Cardiac septum (tissue), 1 donor: ENCODE results near the gene ZBTB39. TPM values are rescaled to one million over a fixed set of nuclear protein-coding genes. Genes with fewer than 3 reads are reported as not detected.
"Not testable (repeated sequence)": the region's sequence is repeated elsewhere in the genome, so short reads cannot be mapped to it uniquely, and the experiment has no call there.

Experiments
- DNase-seq: peaks from one replicate; pipeline ENCODE4 v3.0.0-alpha.2; 2020; ENCODE audit warnings: low spot score
- intact Hi-C: fragments of 100-400 bp; cut with DNase I; formaldehyde crosslinking; loops from one replicate; pipeline ENCODE4 v1.14.0; 2022
- long read RNA-seq: library from polyadenylated mRNA; unstranded; transcript quantifications from one replicate; pipeline ENCODE4 v2.0.0, GENCODE V29; 2021
- total RNA-seq: library from RNA; stranded (reverse); fragmentation: NEBNext Ultra II Directional; extraction: Animal tissue kit (Norgen Biotek cat#: 25700); gene quantifications from one replicate; pipeline ENCODE4 v1.2.1, GENCODE V29; 2021
- donor health status: DM: no; HTN: no; CAD: no.

The ZBTB39 gene, protein sequence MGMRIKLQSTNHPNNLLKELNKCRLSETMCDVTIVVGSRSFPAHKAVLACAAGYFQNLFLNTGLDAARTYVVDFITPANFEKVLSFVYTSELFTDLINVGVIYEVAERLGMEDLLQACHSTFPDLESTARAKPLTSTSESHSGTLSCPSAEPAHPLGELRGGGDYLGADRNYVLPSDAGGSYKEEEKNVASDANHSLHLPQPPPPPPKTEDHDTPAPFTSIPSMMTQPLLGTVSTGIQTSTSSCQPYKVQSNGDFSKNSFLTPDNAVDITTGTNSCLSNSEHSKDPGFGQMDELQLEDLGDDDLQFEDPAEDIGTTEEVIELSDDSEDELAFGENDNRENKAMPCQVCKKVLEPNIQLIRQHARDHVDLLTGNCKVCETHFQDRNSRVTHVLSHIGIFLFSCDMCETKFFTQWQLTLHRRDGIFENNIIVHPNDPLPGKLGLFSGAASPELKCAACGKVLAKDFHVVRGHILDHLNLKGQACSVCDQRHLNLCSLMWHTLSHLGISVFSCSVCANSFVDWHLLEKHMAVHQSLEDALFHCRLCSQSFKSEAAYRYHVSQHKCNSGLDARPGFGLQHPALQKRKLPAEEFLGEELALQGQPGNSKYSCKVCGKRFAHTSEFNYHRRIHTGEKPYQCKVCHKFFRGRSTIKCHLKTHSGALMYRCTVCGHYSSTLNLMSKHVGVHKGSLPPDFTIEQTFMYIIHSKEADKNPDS
- total RNA-seq, result 3.5 TPM
- long read RNA-seq, full-length matches to known transcripts, result 5 of 10 reads
- long read RNA-seq, partial matches to known transcripts, result 0 of 10 reads
- long read RNA-seq, other reads (novel, unspliced or antisense), result 5 of 10 reads

DNA sequence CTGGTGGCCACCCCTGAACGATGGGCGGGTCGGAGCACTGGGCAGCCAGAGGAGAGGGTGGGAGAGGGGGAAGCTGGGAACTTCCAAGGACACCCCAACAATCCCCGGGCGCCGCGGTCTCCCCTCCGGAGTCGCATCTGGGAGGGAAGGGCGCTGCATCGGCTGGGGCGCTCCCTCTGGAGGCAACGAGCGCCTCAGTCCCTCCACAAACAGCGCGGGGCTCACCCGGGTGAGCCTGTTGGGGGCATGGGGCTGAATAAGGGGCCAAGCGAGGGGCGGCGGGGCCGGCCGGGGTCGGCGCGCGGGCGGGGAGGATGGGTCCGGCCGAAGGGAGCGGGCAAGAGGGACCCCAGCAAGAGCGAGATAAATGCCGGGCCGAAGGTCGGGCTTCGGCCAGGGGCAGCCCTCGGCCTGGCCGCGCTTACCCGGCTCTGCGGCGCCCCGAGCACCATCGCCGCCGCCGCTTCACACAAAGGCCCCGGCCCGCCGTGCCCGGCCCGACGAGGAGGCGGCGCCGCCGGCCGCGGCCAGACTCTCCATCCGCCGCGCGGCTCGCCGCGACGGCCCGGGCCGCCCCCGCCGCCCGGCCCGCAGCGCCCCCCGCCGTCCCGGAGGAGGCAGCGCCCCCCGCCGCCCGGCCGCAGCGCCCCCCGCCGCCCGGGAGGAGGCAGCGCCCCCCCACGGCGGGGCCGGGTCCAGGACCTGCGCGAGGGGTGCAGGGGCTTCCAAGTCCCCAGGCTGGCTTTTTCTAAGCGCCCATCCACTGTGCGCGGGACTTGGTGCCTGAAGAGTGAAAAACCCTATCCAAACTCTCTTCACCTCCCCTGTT lies at the start of gene ZBTB39:
ZBTB39 (minus strand) TSS at position 567 of the 829 bp plus-strand sequence. CDS start 1,629 bp downstream, outside the sequence.
- no peak for DNase-seq
- intact Hi-C loops, result loop anchor here (5.0 kb wide), 2 partner anchors 106 to 249 kb away; partner anchors contain the start of gene STAT6

DNA sequence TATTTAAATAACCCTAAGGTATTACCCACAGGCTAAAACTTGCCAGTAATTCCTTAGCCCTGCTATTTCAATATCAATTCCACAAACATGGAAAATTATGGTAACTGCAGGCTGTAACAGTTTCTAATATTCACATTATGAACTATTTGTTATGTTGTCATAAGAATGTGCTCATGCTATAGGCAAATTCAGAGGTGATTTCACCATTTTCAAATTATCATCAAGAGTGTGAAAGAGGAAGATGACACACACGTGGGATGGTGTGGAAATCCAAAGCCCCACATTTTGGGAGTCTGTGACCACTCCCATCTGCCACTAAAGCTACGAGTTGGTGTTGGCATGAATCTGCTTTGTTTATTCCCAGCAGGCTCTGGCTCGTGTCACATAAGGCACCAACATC lies 49.5 kb upstream of the ZBTB39 start:
- intact Hi-C loops, result no loop called here

DNA sequence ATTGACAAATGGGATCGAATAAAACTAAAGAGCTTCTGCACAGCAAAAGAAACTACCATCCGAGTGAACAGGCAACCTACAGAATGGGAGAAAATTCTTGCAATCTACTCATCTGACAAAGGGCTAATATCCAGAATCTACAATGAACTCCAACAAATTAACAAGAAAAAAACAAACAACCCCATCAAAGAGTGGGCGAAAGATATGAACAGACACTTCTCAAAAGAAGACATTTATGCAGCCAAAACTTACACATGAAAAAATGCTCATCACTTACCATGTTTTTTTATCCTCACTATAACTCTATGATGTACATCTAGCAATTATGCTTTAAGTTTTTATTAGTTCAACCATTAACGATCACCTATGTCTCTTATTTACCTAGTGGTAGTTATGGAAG lies 47.6 kb upstream of the ZBTB39 start:
- DNase-seq, intact Hi-C loops: not testable (repeated sequence)

More for the DNA sequence above, 49.5 kb upstream of the ZBTB39 start:
- DNase-seq, result no peak

DNA sequence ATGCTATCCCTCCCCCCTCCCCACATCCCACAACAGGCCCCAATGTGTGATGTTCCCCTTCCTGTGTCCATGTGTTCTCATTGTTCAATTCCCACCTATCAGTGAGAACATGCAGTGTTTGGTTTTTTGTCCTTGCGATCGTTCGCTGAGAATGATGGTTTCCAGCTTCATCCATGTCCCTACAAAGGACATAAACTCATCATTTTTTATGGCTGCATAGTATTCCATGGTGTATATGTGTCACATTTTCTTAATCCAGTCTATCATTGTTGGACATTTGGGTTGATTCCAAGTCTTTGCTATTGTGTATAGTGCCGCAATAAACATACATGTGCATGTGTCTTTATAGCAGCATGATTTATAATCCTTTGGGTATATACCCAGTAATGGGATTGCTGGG lies 46.8 kb upstream of the ZBTB39 start:
- DNase-seq, intact Hi-C loops: not testable (repeated sequence)

DNA sequence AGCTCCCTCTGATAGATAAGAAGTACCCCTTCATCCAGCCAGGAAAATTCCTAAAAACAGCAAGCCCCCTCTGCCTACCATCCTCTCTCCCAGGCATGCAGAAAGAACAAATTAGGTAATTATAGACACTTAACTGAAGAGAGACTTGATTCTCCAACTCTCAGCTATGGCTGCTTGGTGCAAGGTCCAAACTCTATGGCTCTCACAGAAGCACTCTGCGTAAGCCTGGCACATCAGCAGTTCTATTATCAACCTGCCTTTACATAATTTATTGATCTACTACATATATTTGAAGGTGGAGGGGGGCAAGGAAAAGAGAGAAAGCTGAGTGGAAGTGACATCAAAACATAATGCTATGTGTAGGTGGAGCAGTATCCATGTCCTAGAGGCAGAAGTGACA lies 44.7 kb upstream of the ZBTB39 start:
- DNase-seq, result no peak
- intact Hi-C loops, result no loop called here

DNA sequence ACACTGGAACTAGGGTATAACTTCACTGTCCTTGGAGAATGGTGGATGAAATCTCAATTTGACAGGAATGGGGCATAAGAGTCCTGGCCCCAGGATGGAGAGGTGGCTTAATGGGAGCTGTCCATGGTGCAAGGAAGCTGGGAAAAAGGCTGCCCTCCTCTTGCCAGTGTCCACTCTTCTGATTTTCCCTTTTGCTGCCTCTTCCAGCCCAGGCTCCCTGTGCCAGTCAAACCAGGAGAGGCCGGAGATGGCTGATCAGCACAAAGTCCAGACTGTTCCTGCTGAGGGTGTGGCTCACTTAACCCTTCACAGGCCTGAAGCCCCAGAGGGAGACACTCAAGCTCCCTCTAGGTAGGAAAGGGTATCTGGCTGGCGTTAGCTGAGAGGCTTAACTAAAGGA lies 43.5 kb upstream of the ZBTB39 start, which contains the start of gene MYO1A:
MYO1A (minus strand) TSS at position 240 of the 400 bp plus-strand sequence. CDS start 1,806 bp downstream, outside the sequence.
- DNase-seq, result no peak
- intact Hi-C loops, result no loop called here

DNA sequence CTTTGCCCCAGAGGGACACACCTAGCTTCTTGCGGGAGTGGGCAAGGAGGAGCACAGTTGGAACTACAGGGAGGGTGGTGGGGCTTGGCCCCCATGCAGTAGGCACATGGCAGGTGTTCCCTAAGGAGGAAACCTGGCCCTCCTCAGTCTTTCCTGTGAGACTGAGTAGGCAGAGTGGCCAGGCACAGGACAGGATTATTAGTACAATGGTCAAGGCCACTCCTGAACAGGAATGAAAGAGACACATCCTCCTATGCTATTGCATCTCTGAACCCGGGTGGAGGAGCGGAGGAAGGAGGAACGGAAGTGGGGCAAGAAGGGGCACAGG lies 42.7 kb upstream of the ZBTB39 start:
- intact Hi-C loops, result no loop called here
- no peak for DNase-seq

DNA sequence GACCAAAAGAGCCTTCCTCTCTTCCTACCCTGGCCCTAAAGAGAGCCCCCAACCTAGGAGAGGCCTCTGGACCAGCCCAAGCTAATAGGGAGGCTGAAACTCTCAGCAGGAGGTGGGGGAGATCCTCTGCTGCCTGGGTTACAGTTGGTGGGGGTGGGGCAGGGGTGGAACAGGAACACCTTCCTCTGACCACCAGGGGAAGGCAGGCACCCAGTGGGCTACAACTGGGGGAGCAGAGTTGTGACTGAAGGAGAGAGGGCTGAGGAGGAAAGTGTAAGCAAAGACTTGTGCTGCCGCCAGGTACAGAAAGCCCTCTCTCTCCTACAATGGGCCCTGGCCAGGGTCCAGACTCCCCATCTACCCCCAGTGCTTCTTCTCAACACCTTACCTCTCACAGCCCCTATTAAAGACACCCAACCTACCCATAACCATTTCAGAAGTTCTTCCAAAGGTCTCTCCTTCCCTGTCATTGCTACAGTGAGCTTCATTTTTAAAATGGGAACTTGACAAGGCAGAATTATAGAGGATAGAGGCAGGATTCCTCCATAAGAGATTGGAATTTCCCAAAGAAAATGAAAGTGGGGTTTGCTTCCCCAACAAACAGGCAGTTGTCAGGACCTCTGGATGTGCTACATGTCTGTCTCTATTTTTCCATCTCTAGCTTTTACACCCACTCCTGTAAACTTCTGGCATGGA lies 42.2 kb upstream of the ZBTB39 start:
- intact Hi-C loops, result no loop called here

DNA sequence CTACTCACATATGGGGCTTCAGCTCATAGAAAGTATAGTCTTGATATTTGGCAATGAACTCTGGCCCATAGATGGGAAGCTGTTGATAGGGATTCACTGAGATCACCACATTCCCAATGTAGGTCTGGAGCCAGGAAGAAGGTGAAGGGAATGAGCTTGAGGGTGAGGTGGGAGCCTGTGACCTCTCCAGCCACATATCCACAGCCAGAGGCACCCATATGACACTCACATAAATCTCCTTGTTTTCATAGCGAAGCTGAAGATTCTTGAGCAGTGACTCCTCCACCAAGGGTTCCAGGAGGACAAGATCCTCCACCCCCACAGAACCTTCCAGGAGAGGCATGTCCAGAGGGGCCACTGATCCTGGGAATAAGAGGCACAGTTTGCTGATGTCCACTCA lies 41.6 kb upstream of the ZBTB39 start:
- intact Hi-C loops, result no loop called here

More for the DNA sequence above, 42.2 kb upstream of the ZBTB39 start:
- no peak for DNase-seq

DNA sequence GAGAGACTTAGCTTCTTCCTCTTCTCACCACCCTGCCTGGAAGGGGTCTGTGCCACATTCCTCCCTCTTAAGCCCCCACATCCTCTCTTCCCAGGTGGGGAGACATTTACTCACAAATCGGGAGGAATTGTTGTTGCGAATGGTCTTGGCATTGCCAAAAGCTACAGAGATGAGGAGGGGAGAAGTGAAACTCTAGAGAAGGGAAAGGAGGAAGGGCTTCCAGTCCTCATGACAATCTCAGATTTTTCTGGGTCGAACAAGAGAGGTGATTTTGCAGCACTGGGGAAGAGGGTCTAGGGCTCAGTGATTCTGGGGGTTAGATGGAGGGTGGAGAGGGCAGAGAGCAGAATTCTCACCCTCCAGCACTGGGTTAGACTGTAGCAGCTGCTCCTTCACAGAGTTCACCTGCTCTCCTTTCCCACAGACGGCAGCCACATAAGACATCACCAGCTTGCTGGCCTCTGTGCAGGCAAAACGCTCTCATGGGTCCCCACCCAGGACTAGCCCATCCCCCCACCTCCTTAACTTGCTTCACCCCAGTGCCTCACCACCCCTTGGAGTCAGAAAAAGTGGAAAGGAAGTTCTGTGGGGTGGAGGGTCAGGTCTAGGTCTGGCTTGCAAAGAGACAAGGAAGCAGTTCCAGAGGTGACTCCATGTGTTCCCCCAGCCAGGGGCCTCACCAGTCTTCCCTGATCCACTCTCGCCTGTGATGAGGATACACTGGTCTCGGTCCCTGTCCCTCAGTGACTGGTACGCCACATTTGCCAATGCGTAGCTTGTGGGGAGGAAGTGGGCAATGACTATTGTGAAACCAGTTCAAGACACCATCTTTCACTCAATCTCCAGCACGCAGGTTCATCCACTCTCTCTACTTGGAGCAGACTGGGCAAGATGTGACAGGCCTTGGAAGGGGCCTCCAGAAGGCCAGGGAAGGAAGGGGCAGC lies 40.9 kb upstream of the ZBTB39 start:
- DNase-seq, result no peak
- intact Hi-C loops, result no loop called here

More for the DNA sequence above, 41.6 kb upstream of the ZBTB39 start:
- DNase-seq, result no peak

DNA sequence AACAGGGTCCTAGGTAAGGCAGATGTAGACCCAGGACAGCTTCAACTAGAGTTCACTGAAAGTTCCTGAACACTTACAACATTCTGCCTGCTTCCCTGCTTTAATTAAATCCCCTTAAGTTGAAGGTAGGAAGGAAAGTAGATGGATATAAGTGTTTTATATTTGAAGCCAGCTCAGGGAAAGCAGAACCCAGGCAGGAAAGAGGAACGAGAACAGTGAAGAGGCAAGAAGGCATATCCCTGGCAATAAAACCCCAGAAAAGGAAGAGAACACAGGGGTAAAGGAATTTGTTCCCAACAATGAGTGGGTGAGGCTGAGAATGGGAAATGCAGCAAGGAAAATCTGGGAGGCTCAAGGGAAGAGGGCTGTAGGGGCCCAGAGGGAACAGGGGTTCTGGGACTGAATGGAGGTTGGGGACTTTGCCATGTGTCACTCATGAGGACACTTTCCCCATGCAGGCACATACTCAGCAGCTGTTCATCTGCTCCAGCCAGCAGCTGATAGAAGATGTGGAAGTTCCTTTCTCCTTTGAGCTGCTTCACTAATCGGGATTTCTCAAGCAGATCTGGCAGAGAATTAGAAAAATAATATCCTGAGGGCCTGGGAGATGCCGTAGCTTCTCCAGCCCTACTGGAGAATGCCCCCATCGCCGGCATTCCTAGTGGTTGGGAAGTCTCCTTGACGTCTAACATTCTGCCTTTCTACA lies 39.9 kb upstream of the ZBTB39 start:
- DNase-seq, result no peak
- intact Hi-C loops, result no loop called here

DNA sequence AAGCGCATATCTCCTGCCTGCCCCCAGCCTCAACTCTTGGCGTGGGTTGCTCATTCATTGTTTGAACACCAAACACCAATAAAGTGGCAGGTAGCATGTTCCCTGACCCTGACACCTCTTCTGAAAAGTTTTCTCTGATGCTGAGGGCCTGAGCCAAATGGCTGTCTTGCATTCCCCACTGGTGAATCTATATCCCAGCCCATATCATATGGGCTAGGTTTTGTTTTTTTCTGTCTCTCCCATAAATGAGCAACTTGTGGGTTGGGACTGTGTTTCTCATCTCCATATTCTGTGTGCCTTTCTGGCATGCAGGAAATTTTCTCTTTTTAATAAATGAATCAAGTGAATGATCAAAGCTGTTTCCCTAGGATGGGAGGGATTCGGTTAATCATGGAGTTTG lies 38.5 kb upstream of the ZBTB39 start:
- intact Hi-C loops, result no loop called here
- no peak for DNase-seq

DNA sequence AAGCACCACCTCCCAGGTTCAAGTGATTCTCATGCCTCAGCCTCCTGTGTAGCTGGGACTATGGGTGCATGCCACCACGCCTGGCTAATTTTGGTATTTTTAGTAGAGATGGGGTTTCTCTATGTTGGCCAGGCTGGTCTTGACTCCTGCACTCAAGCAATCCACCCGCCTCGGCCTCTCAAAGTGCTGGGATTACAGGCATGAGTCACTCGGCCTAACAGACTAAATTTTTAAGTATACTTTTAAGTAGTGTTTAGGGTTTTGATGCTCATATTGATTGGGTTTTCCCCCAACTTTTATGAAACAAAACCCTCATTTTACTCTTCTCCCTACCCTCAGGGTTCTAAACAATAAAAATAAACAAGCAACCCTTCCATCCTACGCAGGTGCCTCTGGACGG lies 38.1 kb upstream of the ZBTB39 start:
- intact Hi-C loops, result no loop called here
- DNase-seq, result no peak

DNA sequence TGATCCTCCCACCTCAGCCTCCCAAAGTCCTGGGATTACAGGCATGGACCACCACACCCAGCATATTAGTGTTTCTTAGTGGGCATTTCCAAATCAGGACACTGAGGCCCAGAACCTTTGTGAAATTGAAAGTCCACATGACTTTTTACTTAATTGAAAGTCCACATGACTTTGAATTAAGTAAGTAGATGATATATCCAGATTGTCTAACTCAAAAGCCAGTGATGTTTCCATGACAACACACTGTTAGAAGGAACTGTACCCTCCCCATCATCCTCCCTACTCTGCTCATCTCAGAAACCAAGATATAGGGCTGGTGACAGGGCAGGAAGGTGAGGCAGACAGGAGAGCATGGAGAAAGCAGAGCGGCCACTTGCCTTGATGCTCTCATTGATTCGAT lies 36.3 kb upstream of the ZBTB39 start:
- intact Hi-C loops, result no loop called here
- DNase-seq, result no peak

DNA sequence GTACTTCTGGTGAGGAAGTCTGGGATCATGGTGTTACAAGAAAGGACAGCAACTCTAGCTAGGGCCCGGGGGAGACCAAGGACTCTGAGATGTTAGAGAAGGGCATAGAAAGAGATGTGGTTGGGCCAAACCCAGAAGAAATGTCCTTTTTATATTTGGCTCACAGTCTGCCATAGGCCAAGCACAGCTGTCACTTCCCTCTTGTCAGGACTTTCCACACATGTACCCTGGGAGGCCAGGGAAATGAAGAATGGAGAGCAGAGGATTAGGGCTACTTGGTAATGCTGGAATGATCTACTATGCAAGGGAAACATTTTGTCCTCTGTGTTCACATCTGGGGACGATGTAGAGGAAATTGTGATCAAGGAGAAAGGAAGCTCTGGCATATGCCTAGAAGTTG lies 34.4 kb upstream of the ZBTB39 start:
- intact Hi-C loops, result no loop called here
- no peak for DNase-seq

DNA sequence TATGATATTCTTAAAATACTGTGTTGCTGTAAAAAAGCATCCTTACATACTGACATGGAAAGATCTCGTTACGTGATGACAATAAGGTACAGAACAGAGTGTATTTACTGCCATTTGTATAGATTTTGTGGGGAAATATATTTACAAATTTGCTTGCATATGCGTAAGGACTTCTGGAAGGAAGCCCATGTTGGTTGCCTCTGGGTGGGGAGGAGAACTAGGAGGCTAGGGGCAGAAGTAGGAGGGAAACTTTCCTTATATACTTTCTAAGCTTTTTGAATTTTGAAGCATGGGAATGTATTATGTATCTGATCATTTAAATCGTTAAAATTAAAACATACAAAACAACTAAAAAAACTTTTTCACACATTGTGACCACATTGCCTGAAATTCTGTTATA lies 33.9 kb upstream of the ZBTB39 start:
- intact Hi-C loops, result no loop called here

DNA sequence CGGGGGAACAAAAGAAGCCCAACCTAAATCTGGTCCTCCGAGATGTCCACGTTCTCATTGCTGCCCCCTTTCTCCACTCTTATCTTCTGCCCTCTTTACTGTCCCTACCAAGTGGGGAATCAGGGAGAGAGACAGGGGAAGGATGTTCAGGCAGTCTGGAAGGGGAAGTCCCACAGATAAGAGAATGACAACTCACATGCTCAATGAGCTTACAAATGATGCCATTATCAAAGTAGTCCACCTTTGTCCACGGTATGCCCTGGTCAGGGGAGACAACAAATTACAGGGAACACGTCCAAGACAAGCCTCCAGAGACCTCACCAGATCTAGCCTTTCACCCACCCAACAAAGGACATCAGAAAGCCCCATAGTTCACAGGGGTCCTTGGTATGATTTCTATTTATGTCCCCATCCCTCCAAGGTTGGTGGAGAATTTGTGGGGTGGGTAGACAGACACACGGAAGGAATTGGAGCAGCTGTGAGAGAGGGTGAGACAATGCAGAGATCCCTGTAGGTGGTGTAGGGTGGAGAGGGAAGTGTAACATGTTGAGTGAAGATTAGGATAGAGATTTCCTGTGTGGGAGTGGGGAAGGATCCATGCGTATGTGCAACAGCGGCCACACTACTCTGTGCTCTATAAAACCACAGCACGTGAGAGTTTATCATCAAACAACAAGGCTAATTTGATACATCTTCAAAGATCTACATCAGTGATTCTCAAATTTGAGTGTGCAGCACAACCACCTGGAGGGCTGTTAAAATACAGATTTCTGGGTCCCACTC lies 32.9 kb upstream of the ZBTB39 start:
- intact Hi-C loops, result no loop called here
- DNase-seq, result no peak

More for the DNA sequence above, 33.9 kb upstream of the ZBTB39 start:
- no peak for DNase-seq
